Measurements from ENCODE around the gene FN1.

Gene FN1

GRCh38 chr2:215405722-215406581 is 29.9 kb downstream of the FN1 start:
- no peak for DNase-seq

GRCh38 chr2:215404348-215405012 is 31.4 kb downstream of the FN1 start:
- DNase-seq, result no peak

GRCh38 chr2:215403441-215404347 is 32.2 kb downstream of the FN1 start:
- DNase-seq, result no peak

GRCh38 chr2:215401896-215402379 is 33.9 kb downstream of the FN1 start:
- DNase-seq, result no peak

- no peak for DNase-seq
Measured at GRCh38 chr2:215399067-215399716, 36.7 kb downstream of the FN1 start.

- no peak for DNase-seq
Measured at GRCh38 chr2:215397632-215398341, 38.1 kb downstream of the FN1 start.

- no peak for DNase-seq
Measured at GRCh38 chr2:215396595-215397313, 39.1 kb downstream of the FN1 start.

GRCh38 chr2:215395687-215396460 is 40.0 kb downstream of the FN1 start:
- DNase-seq, result no peak

- no peak for DNase-seq
Measured at GRCh38 chr2:215394102-215394805, 41.6 kb downstream of the FN1 start.

- no peak for DNase-seq
Measured at GRCh38 chr2:215392687-215393270, 43.1 kb downstream of the FN1 start.

- no peak for DNase-seq
Measured at GRCh38 chr2:215392164-215392563, 43.7 kb downstream of the FN1 start.

GRCh38 chr2:215391531-215391930 is 44.3 kb downstream of the FN1 start:
- DNase-seq, result no peak

- no peak for DNase-seq
Measured at GRCh38 chr2:215390550-215390913, 45.3 kb downstream of the FN1 start.

GRCh38 chr2:215388002-215388728 is 47.7 kb downstream of the FN1 start:
- DNase-seq, result no peak

GRCh38 chr2:215386566-215386965 is 49.3 kb downstream of the FN1 start:
- DNase-seq, result no peak

- no peak for DNase-seq
Measured at GRCh38 chr2:215384710-215385109, 51.2 kb downstream of the FN1 start.

GRCh38 chr2:215383652-215384279 is 52.1 kb downstream of the FN1 start:
- no peak for DNase-seq

- no peak for DNase-seq
Measured at GRCh38 chr2:215382480-215382879, 53.4 kb downstream of the FN1 start.

All from NCI-H526 treated with DMSO at 0.1 percent for 48 hours (cell line).